ENCODE results near the gene EHMT1. TPM values are rescaled to one million over a fixed set of nuclear protein-coding genes. Genes with fewer than 3 reads are reported as not detected.

EHMT1 gene
- total RNA-seq, 2 donors from 2014 or later, result 137 to 139 TPM

DNA sequence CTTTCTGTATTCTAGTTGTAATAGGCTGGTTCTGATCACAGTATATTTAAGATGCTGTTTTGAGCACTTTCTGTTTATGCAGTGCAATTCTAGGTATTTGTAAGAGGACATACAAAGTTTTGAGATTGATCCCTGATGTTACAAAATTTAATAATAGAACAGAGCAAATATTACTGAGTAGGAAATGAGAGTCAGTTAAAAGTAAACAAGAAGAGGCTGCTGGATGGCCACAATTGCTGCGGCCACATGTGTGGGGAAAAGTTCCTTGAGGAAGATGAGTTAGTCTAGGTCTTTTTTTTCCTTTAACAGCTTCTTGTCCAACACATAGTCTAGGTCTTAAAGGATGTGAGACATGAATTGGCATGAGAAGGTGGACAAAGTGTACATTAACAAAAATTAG, 11.3 kb downstream of the EHMT1 start:
- Histone ChIP-seq H3K4me1 (ENCODE audit: control insufficient read depth, insufficient read depth, low read length) (no peaks in the 10 kb centered on the region), H3K4me3 (ENCODE audit: low read length) (no peak overlapping the region), H3K27me3 (ENCODE audit: control insufficient read depth, insufficient read depth, low read length, poor library complexity, severe bottlenecking) (no peaks in the 10 kb centered on the region), H3K9ac (ENCODE audit: extremely low read depth, low read length, poor library complexity, severe bottlenecking) (no peak overlapping the region), H3K36me3 (ENCODE audit: control insufficient read depth, insufficient read depth, low read length) (peaks cover 4% of the 10 kb centered on the region), H3K27ac (ENCODE audit: low read depth, low read length) (no peak overlapping the region), H3K9me3 (ENCODE audit: control insufficient read depth, low read length) (no peaks in the 10 kb centered on the region)
- no peak overlapping the region for H3K4me3 Mint-ChIP-seq
- H3K4me1 Mint-ChIP-seq, result peaks cover 15% of the 10 kb centered on the region
- DNase-seq, result no peak
- H3K27ac Mint-ChIP-seq, result no peak overlapping the region
- TF ChIP-seq, protein P1, sequence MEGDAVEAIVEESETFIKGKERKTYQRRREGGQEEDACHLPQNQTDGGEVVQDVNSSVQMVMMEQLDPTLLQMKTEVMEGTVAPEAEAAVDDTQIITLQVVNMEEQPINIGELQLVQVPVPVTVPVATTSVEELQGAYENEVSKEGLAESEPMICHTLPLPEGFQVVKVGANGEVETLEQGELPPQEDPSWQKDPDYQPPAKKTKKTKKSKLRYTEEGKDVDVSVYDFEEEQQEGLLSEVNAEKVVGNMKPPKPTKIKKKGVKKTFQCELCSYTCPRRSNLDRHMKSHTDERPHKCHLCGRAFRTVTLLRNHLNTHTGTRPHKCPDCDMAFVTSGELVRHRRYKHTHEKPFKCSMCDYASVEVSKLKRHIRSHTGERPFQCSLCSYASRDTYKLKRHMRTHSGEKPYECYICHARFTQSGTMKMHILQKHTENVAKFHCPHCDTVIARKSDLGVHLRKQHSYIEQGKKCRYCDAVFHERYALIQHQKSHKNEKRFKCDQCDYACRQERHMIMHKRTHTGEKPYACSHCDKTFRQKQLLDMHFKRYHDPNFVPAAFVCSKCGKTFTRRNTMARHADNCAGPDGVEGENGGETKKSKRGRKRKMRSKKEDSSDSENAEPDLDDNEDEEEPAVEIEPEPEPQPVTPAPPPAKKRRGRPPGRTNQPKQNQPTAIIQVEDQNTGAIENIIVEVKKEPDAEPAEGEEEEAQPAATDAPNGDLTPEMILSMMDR (conservative IDR thresholded peaks at IDR 0.05), result no peak
- 95 to 100% methylated on average over 1 of the region's 1 CpG for WGBS, 2 experiments (ENCODE audit: insufficient coverage in 1 of 2, insufficient read length in 1 of 2)
- no peaks in the 10 kb centered on the region for H3K9me3 Mint-ChIP-seq
- H3K36me3 Mint-ChIP-seq (ENCODE audit: low read depth), result peaks cover 16% of the 10 kb centered on the region
- no peaks in the 10 kb centered on the region for H3K27me3 Mint-ChIP-seq (ENCODE audit: insufficient read depth)

DNA sequence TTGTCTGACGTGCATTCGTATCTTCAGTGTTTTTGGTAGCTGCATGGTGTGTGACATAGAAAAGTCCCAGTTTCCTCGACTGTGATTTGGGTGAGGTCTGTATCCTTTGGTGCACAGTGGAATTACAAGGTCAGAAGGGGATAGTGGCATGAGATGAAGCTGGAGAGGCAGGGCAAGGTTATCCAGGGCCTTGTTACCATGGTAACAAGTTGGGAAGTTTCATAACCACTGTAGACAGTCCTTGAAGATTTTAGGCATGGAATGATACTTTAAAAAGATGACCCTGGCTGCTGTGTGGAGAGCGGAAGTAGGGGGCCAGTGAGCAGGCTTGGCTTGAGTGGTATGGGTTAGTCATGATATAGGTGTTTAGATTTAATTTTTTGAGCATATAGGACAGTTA, 11.9 kb downstream of the EHMT1 start:
- peak overlapping the region; percentile 2 for H3K27ac Mint-ChIP-seq
- 83 to 84% methylated on average over 4 of the region's 4 CpGs for WGBS, 2 experiments (ENCODE audit: insufficient coverage in 1 of 2, insufficient read length in 1 of 2)
- no peak for DNase-seq
- H3K27me3 Mint-ChIP-seq (ENCODE audit: insufficient read depth), result no peaks in the 10 kb centered on the region
- no peaks in the 10 kb centered on the region for H3K36me3 ChIP-seq (ENCODE audit: control insufficient read depth, insufficient read depth, low read length)
- peaks cover 15% of the 10 kb centered on the region for H3K4me1 Mint-ChIP-seq
- H3K27ac ChIP-seq (ENCODE audit: low read depth, low read length), result no peak overlapping the region
- H3K4me3 ChIP-seq (ENCODE audit: low read length), result no peak overlapping the region
- H3K36me3 Mint-ChIP-seq (ENCODE audit: low read depth), result peaks cover 12% of the 10 kb centered on the region
- no peaks in the 10 kb centered on the region for H3K4me1 ChIP-seq (ENCODE audit: control insufficient read depth, insufficient read depth, low read length)
- no peaks in the 10 kb centered on the region for H3K9me3 ChIP-seq (ENCODE audit: control insufficient read depth, low read length)
- no peaks in the 10 kb centered on the region for H3K9me3 Mint-ChIP-seq
- H3K4me3 Mint-ChIP-seq, result no peak overlapping the region
- H3K27me3 ChIP-seq (ENCODE audit: control insufficient read depth, insufficient read depth, low read length, poor library complexity, severe bottlenecking), result no peaks in the 10 kb centered on the region
- no peak overlapping the region for H3K9ac ChIP-seq (ENCODE audit: extremely low read depth, low read length, poor library complexity, severe bottlenecking)
- TF ChIP-seq, protein P1 (conservative IDR thresholded peaks at IDR 0.05), result no peak

DNA sequence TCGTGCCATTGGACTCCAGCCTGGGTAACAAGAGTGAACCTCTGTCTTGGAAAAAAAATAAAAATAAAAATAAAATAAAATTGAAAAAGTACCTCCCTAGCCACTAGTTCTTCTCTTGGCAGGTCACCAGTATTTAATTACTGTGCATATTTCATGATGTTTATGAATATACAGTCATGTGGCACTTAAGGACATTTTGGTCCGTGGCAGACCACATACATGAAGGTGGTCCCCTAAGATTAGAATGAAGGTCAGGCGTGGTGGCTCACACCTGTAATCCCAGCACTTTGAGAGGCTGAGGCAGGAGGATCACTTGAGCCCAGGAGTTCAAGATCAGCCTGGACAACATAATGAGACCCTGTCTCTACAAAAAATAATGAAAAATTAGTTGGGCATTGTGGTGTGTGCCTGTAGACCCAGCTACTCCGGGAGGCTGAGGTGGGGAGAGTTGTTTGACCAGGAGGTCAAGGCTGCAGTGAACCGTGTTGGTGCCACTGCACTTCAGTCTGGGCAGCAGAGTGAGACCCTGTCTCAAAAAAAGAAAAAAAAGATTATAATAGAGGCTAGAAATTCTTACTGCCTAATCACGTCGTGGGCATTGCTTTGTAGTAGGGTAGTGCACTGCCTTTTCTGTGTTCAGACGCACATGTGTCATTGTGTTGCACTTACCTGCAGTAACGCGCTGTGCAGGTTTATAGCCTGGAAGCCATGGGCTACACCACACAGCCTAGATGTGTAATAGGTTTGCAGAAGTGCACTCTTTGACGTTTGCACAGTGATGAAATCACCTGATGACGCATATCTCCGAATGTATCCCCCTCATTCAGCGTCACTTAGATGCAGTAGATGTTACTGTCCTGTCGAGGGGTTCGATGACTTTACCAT, 12.8 kb downstream of the EHMT1 start:
- H3K4me3 ChIP-seq (ENCODE audit: low read length), result no peak overlapping the region
- H3K27ac ChIP-seq (ENCODE audit: low read depth, low read length), result no peak overlapping the region
- H3K4me3 Mint-ChIP-seq, result no peak overlapping the region
- H3K9me3 Mint-ChIP-seq, result no peaks in the 10 kb centered on the region
- WGBS, 2 experiments (ENCODE audit: insufficient coverage in 1 of 2, insufficient read length in 1 of 2), result 95 to 99% methylated on average over 10 to 16 of the region's 16 CpGs
- H3K36me3 Mint-ChIP-seq (ENCODE audit: low read depth), result peaks cover 14% of the 10 kb centered on the region
- H3K4me1 ChIP-seq (ENCODE audit: control insufficient read depth, insufficient read depth, low read length), result no peaks in the 10 kb centered on the region
- no peaks in the 10 kb centered on the region for H3K9me3 ChIP-seq (ENCODE audit: control insufficient read depth, low read length)
- H3K4me1 Mint-ChIP-seq, result peaks cover 15% of the 10 kb centered on the region
- no peak for DNase-seq
- TF ChIP-seq, protein P1 (conservative IDR thresholded peaks at IDR 0.05), result no peak
- peak overlapping the region; percentile 35 for H3K27ac Mint-ChIP-seq
- H3K27me3 Mint-ChIP-seq (ENCODE audit: insufficient read depth), result no peaks in the 10 kb centered on the region
- H3K27me3 ChIP-seq (ENCODE audit: control insufficient read depth, insufficient read depth, low read length, poor library complexity, severe bottlenecking), result no peaks in the 10 kb centered on the region
- no peak overlapping the region for H3K9ac ChIP-seq (ENCODE audit: extremely low read depth, low read length, poor library complexity, severe bottlenecking)
- H3K36me3 ChIP-seq (ENCODE audit: control insufficient read depth, insufficient read depth, low read length), result no peaks in the 10 kb centered on the region
